ENCODE measurements around the gene TBCB.

TBCB gene

DNA sequence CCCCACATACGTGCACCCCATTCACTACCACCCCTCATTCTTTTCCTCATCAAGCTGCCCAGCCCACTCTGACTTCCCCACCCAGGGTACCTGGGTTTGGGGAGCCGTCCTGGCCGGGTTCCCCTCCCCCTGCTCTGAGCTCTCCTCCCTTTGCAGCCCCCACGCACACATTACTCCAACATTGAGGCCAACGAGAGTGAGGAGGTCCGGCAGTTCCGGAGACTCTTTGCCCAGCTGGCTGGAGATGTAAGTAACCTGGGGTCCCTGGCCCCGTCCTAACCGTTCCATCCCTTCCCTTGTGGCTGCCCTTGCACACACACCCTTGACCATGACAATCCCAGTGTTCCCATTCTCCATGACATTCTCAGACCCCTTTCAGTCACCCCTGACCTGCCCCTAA, 27.2 kb downstream of the TBCB start:
- no peak for DNase-seq (ENCODE audit: low spot score)
- no peak overlapping the region for H3K4me3 ChIP-seq
- H3K27ac ChIP-seq = no peak overlapping the region
- TF ChIP-seq, protein P1, sequence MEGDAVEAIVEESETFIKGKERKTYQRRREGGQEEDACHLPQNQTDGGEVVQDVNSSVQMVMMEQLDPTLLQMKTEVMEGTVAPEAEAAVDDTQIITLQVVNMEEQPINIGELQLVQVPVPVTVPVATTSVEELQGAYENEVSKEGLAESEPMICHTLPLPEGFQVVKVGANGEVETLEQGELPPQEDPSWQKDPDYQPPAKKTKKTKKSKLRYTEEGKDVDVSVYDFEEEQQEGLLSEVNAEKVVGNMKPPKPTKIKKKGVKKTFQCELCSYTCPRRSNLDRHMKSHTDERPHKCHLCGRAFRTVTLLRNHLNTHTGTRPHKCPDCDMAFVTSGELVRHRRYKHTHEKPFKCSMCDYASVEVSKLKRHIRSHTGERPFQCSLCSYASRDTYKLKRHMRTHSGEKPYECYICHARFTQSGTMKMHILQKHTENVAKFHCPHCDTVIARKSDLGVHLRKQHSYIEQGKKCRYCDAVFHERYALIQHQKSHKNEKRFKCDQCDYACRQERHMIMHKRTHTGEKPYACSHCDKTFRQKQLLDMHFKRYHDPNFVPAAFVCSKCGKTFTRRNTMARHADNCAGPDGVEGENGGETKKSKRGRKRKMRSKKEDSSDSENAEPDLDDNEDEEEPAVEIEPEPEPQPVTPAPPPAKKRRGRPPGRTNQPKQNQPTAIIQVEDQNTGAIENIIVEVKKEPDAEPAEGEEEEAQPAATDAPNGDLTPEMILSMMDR (IDR thresholded peaks at IDR 0.05) = no peak

DNA sequence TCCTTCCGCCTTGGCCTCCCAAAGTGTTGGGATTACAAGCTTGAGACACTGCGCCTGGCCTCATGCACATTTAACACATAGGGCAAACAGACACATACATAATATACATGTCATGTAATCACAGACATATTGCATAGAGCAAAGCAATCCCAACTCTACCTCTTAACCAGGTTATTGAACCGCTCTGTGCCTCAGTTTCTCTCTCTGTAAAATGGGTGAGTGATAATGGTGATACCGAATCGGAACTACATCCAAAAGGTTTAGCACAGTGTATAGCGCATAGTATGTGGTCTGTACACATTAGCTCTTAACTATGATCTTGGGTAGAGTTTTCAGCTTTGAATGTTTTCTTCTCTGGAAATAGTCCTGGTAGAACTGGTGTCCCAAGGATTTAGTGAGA, 29.4 kb downstream of the TBCB start:
- H3K27ac ChIP-seq = no peak overlapping the region
- no peak overlapping the region for H3K4me3 ChIP-seq
- TF ChIP-seq, protein P1 (IDR thresholded peaks at IDR 0.05) = no peak
- DNase-seq (ENCODE audit: low spot score) = no peak

DNA sequence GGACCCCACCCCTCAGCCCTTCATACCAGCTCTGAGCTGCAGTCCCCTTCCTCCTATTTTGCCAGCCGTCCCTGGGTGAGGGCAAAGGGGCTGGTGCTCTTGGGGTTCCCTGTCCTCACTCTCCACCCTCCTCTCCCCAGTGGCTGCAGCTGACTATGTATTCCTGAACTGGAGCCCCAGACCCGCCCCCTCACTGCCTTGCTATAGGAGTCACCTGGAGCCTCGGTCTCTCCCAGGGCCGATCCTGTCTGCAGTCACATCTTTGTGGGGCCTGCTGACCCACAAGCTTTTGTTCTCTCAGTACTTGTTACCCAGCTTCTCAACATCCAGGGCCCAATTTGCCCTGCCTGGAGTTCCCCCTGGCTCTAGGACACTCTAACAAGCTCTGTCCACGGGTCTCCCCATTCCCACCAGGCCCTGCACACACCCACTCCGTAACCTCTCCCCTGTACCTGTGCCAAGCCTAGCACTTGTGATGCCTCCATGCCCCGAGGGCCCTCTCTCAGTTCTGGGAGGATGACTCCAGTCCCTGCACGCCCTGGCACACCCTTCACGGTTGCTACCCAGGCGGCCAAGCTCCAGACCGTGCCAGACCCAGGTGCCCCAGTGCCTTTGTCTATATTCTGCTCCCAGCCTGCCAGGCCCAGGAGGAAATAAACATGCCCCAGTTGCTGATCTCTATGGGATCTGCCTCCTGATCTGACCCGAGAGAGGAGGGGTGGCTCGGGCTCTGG, 34.6 kb downstream of the TBCB start:
- Histone ChIP-seq H3K27ac (peak overlapping the region in 1 of 2 donors; percentile 99), H3K4me3 (no peak overlapping the region)
- TF ChIP-seq, protein P1 (IDR thresholded peaks at IDR 0.05) = no peak
- no peak for DNase-seq (ENCODE audit: low spot score)

DNA sequence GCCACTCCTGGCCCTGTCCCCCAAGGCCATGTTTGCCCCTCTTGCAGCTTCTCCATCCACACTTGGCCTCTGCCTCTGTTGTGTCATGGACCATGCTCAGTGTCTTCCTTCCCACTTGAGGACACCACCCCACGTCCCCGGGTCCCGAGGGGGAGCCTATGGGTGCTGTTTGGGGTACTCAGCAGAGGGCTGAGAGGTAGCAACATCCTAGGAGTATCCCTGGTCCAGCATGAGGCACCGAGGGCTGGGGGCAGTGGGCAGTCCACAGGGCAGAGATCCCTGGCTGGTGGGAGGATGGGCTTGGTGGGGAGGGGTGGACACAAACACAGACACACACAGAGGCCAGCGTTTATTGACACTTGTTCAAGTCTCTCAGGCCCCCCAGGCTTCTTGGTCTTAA, 35.3 kb downstream of the TBCB start:
- TF ChIP-seq, protein P1 (IDR thresholded peaks at IDR 0.05) = no peak
- no peak for DNase-seq (ENCODE audit: low spot score)
- Histone ChIP-seq H3K27ac (peak overlapping the region; percentile 96 to 99), H3K4me3 (peak overlapping the region; percentile 90)

DNA sequence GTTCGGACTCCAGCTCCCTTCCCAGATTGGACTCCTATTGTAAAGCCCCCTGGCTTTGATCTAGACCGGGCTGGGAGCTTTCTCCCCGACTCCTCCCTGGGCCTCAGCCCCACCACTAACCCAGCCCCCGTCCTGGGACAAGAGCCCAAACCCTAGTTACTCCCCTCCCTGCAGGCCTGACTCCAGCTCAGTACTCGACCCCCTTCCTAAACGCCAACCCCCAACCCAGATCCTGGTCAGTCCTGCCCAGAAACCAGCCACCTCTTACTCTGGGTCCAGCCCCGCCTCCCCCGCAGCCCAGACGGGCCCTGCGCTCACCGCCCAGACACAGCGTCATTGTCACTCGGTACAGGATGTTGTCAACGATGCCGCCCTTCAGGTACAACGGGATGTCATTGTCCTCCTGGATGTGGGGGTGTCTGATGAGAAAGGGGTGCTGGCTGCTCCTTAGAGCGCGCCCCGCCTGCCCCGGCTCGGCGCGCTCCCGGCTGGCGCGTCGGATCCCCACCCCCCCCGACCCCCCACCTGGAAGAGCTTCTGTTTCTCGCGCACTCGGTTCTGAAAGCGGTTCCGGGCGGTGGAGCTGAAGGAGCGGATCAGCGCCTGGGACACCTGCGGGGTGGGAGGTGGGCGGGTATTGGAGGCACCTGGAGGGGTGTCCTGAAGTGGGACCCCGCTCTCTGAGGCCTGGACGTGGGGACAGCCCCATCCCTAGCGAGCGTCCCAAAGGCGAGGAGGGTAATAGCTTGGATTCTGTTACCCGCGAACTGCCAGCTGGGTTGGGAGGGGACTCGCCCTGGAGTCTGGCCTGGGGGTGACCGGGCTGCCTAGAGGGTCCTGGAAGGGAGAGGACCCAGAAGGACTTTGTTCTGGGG, 36.1 kb downstream of the TBCB start:
- Histone ChIP-seq H3K4me3 (peak overlapping the region; percentile 90), H3K27ac (peak overlapping the region; percentile 96 to 99)
- peak; percentile 88 for DNase-seq (ENCODE audit: low spot score)
- TF ChIP-seq, protein P1 (IDR thresholded peaks at IDR 0.05) = no peak

DNA sequence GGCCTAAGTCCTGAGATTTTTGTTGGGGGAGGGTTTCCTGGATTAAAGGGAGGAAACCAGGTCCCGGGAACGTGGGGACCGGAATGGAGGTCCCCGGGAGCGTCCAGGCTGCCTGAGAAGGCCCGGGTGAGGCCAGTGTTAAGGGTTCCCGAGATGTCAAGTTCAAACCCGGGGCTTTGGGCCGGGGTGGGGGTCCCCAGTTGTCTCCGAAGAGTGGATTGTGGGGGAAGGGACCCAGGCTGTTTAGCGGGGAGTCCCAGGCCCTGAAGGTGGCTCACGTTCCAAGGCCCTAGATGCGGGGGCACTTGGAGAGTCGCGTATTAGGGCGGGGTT, 36.7 kb downstream of the TBCB start:
- no peak for DNase-seq (ENCODE audit: low spot score)
- TF ChIP-seq, protein P1 (IDR thresholded peaks at IDR 0.05) = no peak
- peak overlapping the region; percentile 96 to 99 for H3K27ac ChIP-seq
- H3K4me3 ChIP-seq = peak overlapping the region; percentile 90

All from coronary artery (tissue), 2 donors.